Caco-2 (cell line): ENCODE measurements around the gene PEX5L. TPM values are rescaled to one million over a fixed set of nuclear protein-coding genes. Genes with fewer than 3 reads are reported as not detected.

Experiments
- BruUV-seq: library from RNA; stranded (reverse); fragments of 400-500 nt; replicated peaks from 2 replicates; lab custom pipeline; 2021; lab: Mats Ljungman, UMichigan
- CTCF ChIA-PET: fragments of 300-600 bp; sonication (Branson Sonifier 250); formaldehyde crosslinking; loops from one replicate; lab custom pipeline; 2022; ENCODE audit warnings: antibody characterized with exemption; lab: Charles Lee
- POLR2A ChIA-PET: fragments of 300-600 bp; sonication (Branson Sonifier 250); formaldehyde crosslinking; loops from one replicate; lab custom pipeline; 2022; ENCODE audit warnings: antibody characterized with exemption; lab: Charles Lee
- DNase-seq, 2 experiments: peaks; one replicate each; pipeline versions ENCODE4 v3.0.0 to v3.0.0-alpha.2; 2020 to 2022
- H3K27me3 ChIP-seq: replicated peaks from 2 replicates; pipeline ENCODE4 v1.6.0; 2011; ENCODE audit warnings: low read length; ENCODE audit not compliant: control insufficient read depth, insufficient read depth
- H3K36me3 ChIP-seq: 2 replicates; pipeline ENCODE4 v1.5.1; 2011; ENCODE audit warnings: low read length; ENCODE audit not compliant: control insufficient read depth, insufficient read depth
- H3K4me1 ChIP-seq: fragments of 250-450 bp; sonication (Bioruptor Pico); 2 replicates; pipeline ENCODE4 v1.5.1; 2020; ENCODE audit warnings: mild to moderate bottlenecking
- H3K4me3 ChIP-seq: 2 replicates; pipeline ENCODE4 v1.5.1; 2011; ENCODE audit warnings: low read depth, mild to moderate bottlenecking, control low read depth, low read length
- H3K9me3 ChIP-seq: fragments of 250-450 bp; sonication (Bioruptor Pico); 2 replicates; pipeline ENCODE4 v1.5.1; 2020; ENCODE audit warnings: mild to moderate bottlenecking, moderate library complexity
- H3K27ac Mint-ChIP-seq: one replicate; pipeline ENCODE4 v1.8.0; 2022; ENCODE audit warnings: mixed read lengths; ENCODE audit not compliant: unreplicated experiment
- H3K27me3 Mint-ChIP-seq: one replicate; pipeline ENCODE4 v1.8.0; 2022; ENCODE audit warnings: mixed read lengths; ENCODE audit not compliant: insufficient read depth, unreplicated experiment
- H3K36me3 Mint-ChIP-seq: one replicate; pipeline ENCODE4 v1.8.0; 2022; ENCODE audit warnings: mild to moderate bottlenecking, mixed read lengths; ENCODE audit not compliant: insufficient read depth, unreplicated experiment
- H3K4me1 Mint-ChIP-seq: one replicate; pipeline ENCODE4 v1.8.0; 2022; ENCODE audit warnings: low read depth, mixed read lengths; ENCODE audit not compliant: unreplicated experiment
- H3K4me3 Mint-ChIP-seq: one replicate; pipeline ENCODE4 v1.8.0; 2022; ENCODE audit warnings: mild to moderate bottlenecking, moderate library complexity, mixed read lengths; ENCODE audit not compliant: unreplicated experiment
- H3K9me3 Mint-ChIP-seq: one replicate; pipeline ENCODE4 v1.8.0; 2022; ENCODE audit warnings: mixed read lengths; ENCODE audit not compliant: unreplicated experiment
- CTCF ChIP-seq, 2 experiments: fragments of 200-600 bp in 1 of 2; IDR thresholded peaks; 1 replicate in 1 of 2; 2 replicates in 1 of 2; pipeline versions ENCODE4 v1.5.1 to v1.8.0; 2011 to 2022; ENCODE audit warnings: antibody characterized with exemption in 1 of 2, control low read depth in 1 of 2, inconsistent platforms in 1 of 2, low read depth in 1 of 2, low read length in 1 of 2, mild to moderate bottlenecking in 1 of 2, moderate library complexity in 1 of 2; ENCODE audit not compliant: insufficient read depth in 1 of 2, severe bottlenecking in 1 of 2, unreplicated experiment in 1 of 2
- intact Hi-C: fragments of 100-400 bp; cut with micrococcal nuclease; formaldehyde crosslinking; loops from one replicate; pipeline ENCODE4 v1.10.0; 2022; ENCODE audit not compliant: unreplicated experiment
- total RNA-seq: library from RNA; stranded (reverse); gene quantifications from 2 replicates; pipeline ENCODE4 v1.2.3, GENCODE V29; 2022

PEX5L gene
- total RNA-seq, 1 experiment from 2014 or later, result not detected

GRCh38 chr3:179897231-179897630 is 139.5 kb downstream of the PEX5L start:
- POLR2A ChIA-PET, result interaction anchor here (0.5 kb wide), 1 partner anchor 1811 kb away, joined by 3 read pairs; no protein-coding TSS in a partner anchor
- H3K27ac Mint-ChIP-seq, result no peak overlapping the region
- H3K36me3 ChIP-seq, result no peaks in the 10 kb centered on the region
- no peaks in the 10 kb centered on the region for H3K9me3 Mint-ChIP-seq
- no peaks in the 10 kb centered on the region for H3K4me1 Mint-ChIP-seq
- CTCF ChIA-PET, result no interaction called here
- no peak for TF ChIP-seq CTCF (IDR thresholded peaks at IDR 0.05; ENCODE audit: insufficient read depth in 1 of 2, low read depth in 1 of 2, low read length in 1 of 2, severe bottlenecking in 1 of 2, unreplicated experiment in 1 of 2)
- no peaks in the 10 kb centered on the region for H3K27me3 ChIP-seq
- peaks cover 7% of the 10 kb centered on the region for H3K27me3 Mint-ChIP-seq
- intact Hi-C loops, result no loop called here
- DNase-seq, result no peak
- H3K4me3 Mint-ChIP-seq, result no peak overlapping the region
- no peak overlapping the region for H3K4me3 ChIP-seq
- H3K4me1 ChIP-seq, result peaks cover 3% of the 10 kb centered on the region; the same call in 1 of the 2 replicates
- no peaks in the 10 kb centered on the region for H3K9me3 ChIP-seq
- H3K36me3 Mint-ChIP-seq, result no peaks in the 10 kb centered on the region
- BruUV-seq, result no TSS peak

- no peak for TF ChIP-seq CTCF (IDR thresholded peaks at IDR 0.05; ENCODE audit: insufficient read depth in 1 of 2, low read depth in 1 of 2, low read length in 1 of 2, severe bottlenecking in 1 of 2, unreplicated experiment in 1 of 2)
- no peak overlapping the region for H3K27ac Mint-ChIP-seq
- no peaks in the 10 kb centered on the region for H3K27me3 ChIP-seq
Observed at GRCh38 chr3:179896507-179896906, 140.2 kb downstream of the PEX5L start.

GRCh38 chr3:179895330-179895729 is 141.4 kb downstream of the PEX5L start:
- H3K27me3 ChIP-seq, result no peaks in the 10 kb centered on the region
- H3K27ac Mint-ChIP-seq, result no peak overlapping the region
- no peak overlapping the region for H3K4me3 ChIP-seq
- peaks cover 2% of the 10 kb centered on the region for H3K27me3 Mint-ChIP-seq
- CTCF ChIA-PET, result no interaction called here
- no peaks in the 10 kb centered on the region for H3K36me3 Mint-ChIP-seq
- no peaks in the 10 kb centered on the region for H3K9me3 ChIP-seq
- TF ChIP-seq CTCF (IDR thresholded peaks at IDR 0.05; ENCODE audit: insufficient read depth in 1 of 2, low read depth in 1 of 2, low read length in 1 of 2, severe bottlenecking in 1 of 2, unreplicated experiment in 1 of 2), result no peak
- H3K36me3 ChIP-seq, result no peaks in the 10 kb centered on the region
- DNase-seq, result no peak
- no peaks in the 10 kb centered on the region for H3K9me3 Mint-ChIP-seq
- no peaks in the 10 kb centered on the region for H3K4me1 Mint-ChIP-seq
- peaks cover 3% of the 10 kb centered on the region; the same call in 1 of the 2 replicates for H3K4me1 ChIP-seq
- no TSS peak for BruUV-seq
- POLR2A ChIA-PET, result no interaction called here
- H3K4me3 Mint-ChIP-seq, result no peak overlapping the region
- intact Hi-C loops, result no loop called here

More at GRCh38 chr3:179896507-179896906, 140.2 kb downstream of the PEX5L start:
- ChIA-PET POLR2A (no interaction called here), CTCF (no interaction called here)
- BruUV-seq, result no TSS peak
- Mint-ChIP-seq H3K9me3 (no peaks in the 10 kb centered on the region), H3K27me3 (peaks cover 2% of the 10 kb centered on the region), H3K36me3 (no peaks in the 10 kb centered on the region), H3K4me3 (no peak overlapping the region), H3K4me1 (no peaks in the 10 kb centered on the region)
- DNase-seq, result no peak
- intact Hi-C loops, result no loop called here
- Histone ChIP-seq H3K36me3 (no peaks in the 10 kb centered on the region), H3K9me3 (no peaks in the 10 kb centered on the region), H3K4me3 (no peak overlapping the region), H3K4me1 (peaks cover 3% of the 10 kb centered on the region; the same call in 1 of the 2 replicates)
